ENCODE measurements around the gene GLO1.

DNA sequence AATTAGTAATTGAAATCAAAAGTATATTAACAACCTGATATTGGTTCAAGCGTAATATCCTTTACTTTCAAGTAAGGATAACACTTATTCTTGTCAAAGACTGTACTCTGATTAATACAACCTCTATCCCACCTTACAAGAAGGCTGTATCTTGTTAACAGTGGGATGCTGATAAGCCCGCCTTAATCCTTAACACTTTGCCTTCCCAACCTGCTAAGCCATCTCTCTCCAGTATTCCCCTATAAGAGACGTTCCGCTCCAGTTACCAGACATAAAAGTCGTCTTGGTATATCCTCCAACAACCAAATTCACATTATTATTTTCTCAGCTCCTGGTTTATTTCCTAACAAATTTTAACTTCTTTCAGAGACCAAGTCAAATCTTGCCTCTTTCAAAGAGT, 65.2 kb downstream of the GLO1 start:
- TF ChIP-seq, protein P1, sequence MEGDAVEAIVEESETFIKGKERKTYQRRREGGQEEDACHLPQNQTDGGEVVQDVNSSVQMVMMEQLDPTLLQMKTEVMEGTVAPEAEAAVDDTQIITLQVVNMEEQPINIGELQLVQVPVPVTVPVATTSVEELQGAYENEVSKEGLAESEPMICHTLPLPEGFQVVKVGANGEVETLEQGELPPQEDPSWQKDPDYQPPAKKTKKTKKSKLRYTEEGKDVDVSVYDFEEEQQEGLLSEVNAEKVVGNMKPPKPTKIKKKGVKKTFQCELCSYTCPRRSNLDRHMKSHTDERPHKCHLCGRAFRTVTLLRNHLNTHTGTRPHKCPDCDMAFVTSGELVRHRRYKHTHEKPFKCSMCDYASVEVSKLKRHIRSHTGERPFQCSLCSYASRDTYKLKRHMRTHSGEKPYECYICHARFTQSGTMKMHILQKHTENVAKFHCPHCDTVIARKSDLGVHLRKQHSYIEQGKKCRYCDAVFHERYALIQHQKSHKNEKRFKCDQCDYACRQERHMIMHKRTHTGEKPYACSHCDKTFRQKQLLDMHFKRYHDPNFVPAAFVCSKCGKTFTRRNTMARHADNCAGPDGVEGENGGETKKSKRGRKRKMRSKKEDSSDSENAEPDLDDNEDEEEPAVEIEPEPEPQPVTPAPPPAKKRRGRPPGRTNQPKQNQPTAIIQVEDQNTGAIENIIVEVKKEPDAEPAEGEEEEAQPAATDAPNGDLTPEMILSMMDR (conservative IDR thresholded peaks at IDR 0.05): no peak
- no peak for TF ChIP-seq ZFX (IDR thresholded peaks at IDR 0.05)
